ENCODE data around the gene SLC9A9.
A peak's percentile ranks its signal among the peaks of the same experiment; 100 is the strongest.
"Not testable (repeated sequence)": the region's sequence is repeated elsewhere in the genome, so short reads cannot be mapped to it uniquely, and the experiment has no call there.

SLC9A9 gene

GRCh38 chr3:143847787-143848631, at the start of gene SLC9A9:
Gene SLC9A9 (minus strand): TSS chr3:143848468. CDS start chr3:143848322, 146 bp downstream.
- peak; percentile 79 for DNase-seq

GRCh38 chr3:143897576-143898295, 49.5 kb upstream of the SLC9A9 start:
- peak; percentile 71 for DNase-seq

GRCh38 chr3:143896486-143896885, 48.2 kb upstream of the SLC9A9 start:
- no peak for DNase-seq

- peak; percentile 7 for DNase-seq
These were observed 47.5 kb upstream of the SLC9A9 start for GRCh38 chr3:143895805-143896204.

GRCh38 chr3:143888846-143889245, 40.6 kb upstream of the SLC9A9 start:
- no peak for DNase-seq

GRCh38 chr3:143888166-143888565, 39.9 kb upstream of the SLC9A9 start:
- DNase-seq: no peak

- peak; percentile 42 for DNase-seq
These were observed 37.6 kb upstream of the SLC9A9 start for GRCh38 chr3:143885780-143886427.

- no peak for DNase-seq
These were observed 36.6 kb upstream of the SLC9A9 start for GRCh38 chr3:143884861-143885260.

GRCh38 chr3:143883151-143883550, 34.9 kb upstream of the SLC9A9 start:
- DNase-seq: no peak

- DNase-seq: no peak
These were observed 32.8 kb upstream of the SLC9A9 start for GRCh38 chr3:143881095-143881494.

- no peak for DNase-seq
These were observed 27.3 kb upstream of the SLC9A9 start for GRCh38 chr3:143875546-143875945.

- DNase-seq: not testable (repeated sequence)
These were observed 25.3 kb upstream of the SLC9A9 start for GRCh38 chr3:143873553-143873952.

- no peak for DNase-seq
These were observed 17.0 kb upstream of the SLC9A9 start for GRCh38 chr3:143865302-143865701.

- DNase-seq: no peak
These were observed 11.4 kb upstream of the SLC9A9 start for GRCh38 chr3:143859465-143860203.

- DNase-seq: no peak
These were observed 8.1 kb upstream of the SLC9A9 start for GRCh38 chr3:143856252-143856970.

GRCh38 chr3:143855183-143855582, 6.9 kb upstream of the SLC9A9 start:
- DNase-seq: no peak

GRCh38 chr3:143851331-143852017, 3.2 kb upstream of the SLC9A9 start:
- no peak for DNase-seq

- no peak for DNase-seq
These were observed 2.6 kb upstream of the SLC9A9 start for GRCh38 chr3:143850877-143851276.

- DNase-seq: peak; percentile 85
These were observed 1.7 kb upstream of the SLC9A9 start for GRCh38 chr3:143849854-143850549.

GRCh38 chr3:143848704-143849103, 436 bp upstream of the SLC9A9 start:
- DNase-seq: no peak

- no peak for DNase-seq
These were observed 4.7 kb downstream of the SLC9A9 start for GRCh38 chr3:143843587-143843986.
